Panc1 (cell line): ENCODE results near the gene GARIN5B.

Experiments
- POLR2AphosphoS5 ChIP-seq: IDR thresholded peaks from 2 replicates; pipeline ENCODE4 v1.6.1; 2012; ENCODE audit warnings: mild to moderate bottlenecking, low read depth, low read length, moderate library complexity
- SIN3A ChIP-seq: IDR thresholded peaks from 2 replicates; pipeline ENCODE4 v1.6.1; 2012; ENCODE audit warnings: low read depth, mild to moderate bottlenecking, low read length, moderate library complexity, borderline replicate concordance; ENCODE audit not compliant: insufficient read depth
- TF ChIP-seq, protein P1 (sequence below): fragments of 450-650 bp; IDR thresholded peaks from 2 replicates; pipeline ENCODE4 v1.5.1; 2017; ENCODE audit warnings: mild to moderate bottlenecking
- TF ChIP-seq, protein P2 (sequence below), 2 experiments: IDR thresholded peaks; 2 replicates each; pipeline ENCODE4 v1.6.1; 2011 to 2012; ENCODE audit warnings: low read depth in 2 of 2, control low read depth in 1 of 2, low read length in 1 of 2, mild to moderate bottlenecking in 1 of 2, moderate library complexity in 1 of 2; ENCODE audit not compliant: insufficient read depth in 1 of 2

DNA sequence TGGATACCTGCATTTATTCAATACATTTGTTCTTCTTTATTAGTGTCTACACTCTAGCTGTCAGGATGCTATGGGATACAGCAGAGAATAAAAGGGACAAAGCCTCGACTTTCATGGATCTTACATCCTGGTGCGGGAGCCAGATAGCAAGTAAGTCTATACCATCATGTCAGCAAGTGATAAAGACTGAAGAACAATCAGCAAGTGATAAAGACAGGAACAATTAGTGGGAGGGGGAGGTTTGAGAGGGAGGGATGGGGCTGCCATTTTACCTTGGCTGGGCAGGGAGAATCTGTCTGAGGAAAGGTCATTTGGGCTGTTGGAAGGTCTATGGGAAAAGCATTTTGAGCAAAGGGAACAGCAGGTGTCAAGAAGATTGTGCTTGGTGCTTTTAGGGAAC is 47.1 kb upstream of the GARIN5B start:
- TF ChIP-seq, protein P1, sequence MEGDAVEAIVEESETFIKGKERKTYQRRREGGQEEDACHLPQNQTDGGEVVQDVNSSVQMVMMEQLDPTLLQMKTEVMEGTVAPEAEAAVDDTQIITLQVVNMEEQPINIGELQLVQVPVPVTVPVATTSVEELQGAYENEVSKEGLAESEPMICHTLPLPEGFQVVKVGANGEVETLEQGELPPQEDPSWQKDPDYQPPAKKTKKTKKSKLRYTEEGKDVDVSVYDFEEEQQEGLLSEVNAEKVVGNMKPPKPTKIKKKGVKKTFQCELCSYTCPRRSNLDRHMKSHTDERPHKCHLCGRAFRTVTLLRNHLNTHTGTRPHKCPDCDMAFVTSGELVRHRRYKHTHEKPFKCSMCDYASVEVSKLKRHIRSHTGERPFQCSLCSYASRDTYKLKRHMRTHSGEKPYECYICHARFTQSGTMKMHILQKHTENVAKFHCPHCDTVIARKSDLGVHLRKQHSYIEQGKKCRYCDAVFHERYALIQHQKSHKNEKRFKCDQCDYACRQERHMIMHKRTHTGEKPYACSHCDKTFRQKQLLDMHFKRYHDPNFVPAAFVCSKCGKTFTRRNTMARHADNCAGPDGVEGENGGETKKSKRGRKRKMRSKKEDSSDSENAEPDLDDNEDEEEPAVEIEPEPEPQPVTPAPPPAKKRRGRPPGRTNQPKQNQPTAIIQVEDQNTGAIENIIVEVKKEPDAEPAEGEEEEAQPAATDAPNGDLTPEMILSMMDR = no peak
- TF ChIP-seq POLR2AphosphoS5 (no peak), SIN3A (no peak)
- TF ChIP-seq, protein P2, sequence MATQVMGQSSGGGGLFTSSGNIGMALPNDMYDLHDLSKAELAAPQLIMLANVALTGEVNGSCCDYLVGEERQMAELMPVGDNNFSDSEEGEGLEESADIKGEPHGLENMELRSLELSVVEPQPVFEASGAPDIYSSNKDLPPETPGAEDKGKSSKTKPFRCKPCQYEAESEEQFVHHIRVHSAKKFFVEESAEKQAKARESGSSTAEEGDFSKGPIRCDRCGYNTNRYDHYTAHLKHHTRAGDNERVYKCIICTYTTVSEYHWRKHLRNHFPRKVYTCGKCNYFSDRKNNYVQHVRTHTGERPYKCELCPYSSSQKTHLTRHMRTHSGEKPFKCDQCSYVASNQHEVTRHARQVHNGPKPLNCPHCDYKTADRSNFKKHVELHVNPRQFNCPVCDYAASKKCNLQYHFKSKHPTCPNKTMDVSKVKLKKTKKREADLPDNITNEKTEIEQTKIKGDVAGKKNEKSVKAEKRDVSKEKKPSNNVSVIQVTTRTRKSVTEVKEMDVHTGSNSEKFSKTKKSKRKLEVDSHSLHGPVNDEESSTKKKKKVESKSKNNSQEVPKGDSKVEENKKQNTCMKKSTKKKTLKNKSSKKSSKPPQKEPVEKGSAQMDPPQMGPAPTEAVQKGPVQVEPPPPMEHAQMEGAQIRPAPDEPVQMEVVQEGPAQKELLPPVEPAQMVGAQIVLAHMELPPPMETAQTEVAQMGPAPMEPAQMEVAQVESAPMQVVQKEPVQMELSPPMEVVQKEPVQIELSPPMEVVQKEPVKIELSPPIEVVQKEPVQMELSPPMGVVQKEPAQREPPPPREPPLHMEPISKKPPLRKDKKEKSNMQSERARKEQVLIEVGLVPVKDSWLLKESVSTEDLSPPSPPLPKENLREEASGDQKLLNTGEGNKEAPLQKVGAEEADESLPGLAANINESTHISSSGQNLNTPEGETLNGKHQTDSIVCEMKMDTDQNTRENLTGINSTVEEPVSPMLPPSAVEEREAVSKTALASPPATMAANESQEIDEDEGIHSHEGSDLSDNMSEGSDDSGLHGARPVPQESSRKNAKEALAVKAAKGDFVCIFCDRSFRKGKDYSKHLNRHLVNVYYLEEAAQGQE (IDR thresholded peaks at IDR 0.05; ENCODE audit: insufficient read depth in 1 of 2, low read depth in 2 of 2, low read length in 1 of 2) = no peak
